ENCODE results near the gene FDXR. TPM values are rescaled to one million over a fixed set of nuclear protein-coding genes. Genes with fewer than 3 reads are reported as not detected.
A peak's percentile ranks its signal among the peaks of the same experiment; 100 is the strongest.

The FDXR gene
- total and polyA plus RNA-seq, 4 donors, result 3.9 to 10.1 (median 4.6) TPM

GRCh38 chr17:74860229-74860871, 12.4 kb downstream of the FDXR start:
- Histone ChIP-seq H3K4me3 (ENCODE audit: low read depth in 1 of 3, low read length in 3 of 3) (no peak overlapping the region), H3K9ac (ENCODE audit: low read depth in 1 of 2, low read length in 2 of 2) (no peak overlapping the region), H3K36me3 (ENCODE audit: control insufficient read depth in 4 of 4, insufficient read depth in 3 of 4, low read depth in 1 of 4, low read length in 3 of 4) (no peaks in the 10 kb centered on the region), H3K27me3 (ENCODE audit: control insufficient read depth in 4 of 4, insufficient read depth in 4 of 4, low read length in 3 of 4) (peaks cover 0 to 8% (median 3%) of the 10 kb centered on the region in 4 donors), H3K9me3 (ENCODE audit: control insufficient read depth in 4 of 4, low read length in 3 of 4) (no peaks in the 10 kb centered on the region), H3K4me1 (ENCODE audit: control insufficient read depth in 4 of 4, insufficient read depth in 4 of 4, low read length in 3 of 4) (peaks cover 8 to 25% (median 14%) of the 10 kb centered on the region in 4 donors), H3K27ac (ENCODE audit: low read depth in 1 of 2, low read length in 2 of 2) (no peak overlapping the region)
- no peak for DNase-seq (ENCODE audit: low spot score)
- 4% methylated on average over 44 of the region's 44 CpGs for WGBS
- no peak for TF ChIP-seq FOXA1 (IDR thresholded peaks at IDR 0.05)
- no peak for TF ChIP-seq FOXA2 (IDR thresholded peaks at IDR 0.05)
- no peak for TF ChIP-seq TAF1 (conservative IDR thresholded peaks at IDR 0.05)
- no peak for TF ChIP-seq GABPA (IDR thresholded peaks at IDR 0.05 in 1 of 2, conservative IDR thresholded peaks at IDR 0.05 in 1 of 2)

GRCh38 chr17:74859459-74860228, 13.2 kb downstream of the FDXR start, which contains the start of gene GRIN2C:
Gene GRIN2C (minus strand): TSS chr17:74859885. CDS start chr17:74855092, 4,793 bp downstream.
- DNase-seq (ENCODE audit: low spot score), result no peak
- no peak within 1 kb of the TSS for H3K9ac ChIP-seq (ENCODE audit: low read depth in 1 of 2, low read length in 2 of 2)
- H3K4me3 ChIP-seq (ENCODE audit: low read depth in 1 of 3, low read length in 3 of 3), result peak within 1 kb of the TSS in 1 of 3 donors; percentile 14
- peaks cover 0 to 11% (median 4%) of the 10 kb centered on the region in 4 donors for H3K27me3 ChIP-seq (ENCODE audit: control insufficient read depth in 4 of 4, insufficient read depth in 4 of 4, low read length in 3 of 4)
- no peaks in the 10 kb centered on the region for H3K36me3 ChIP-seq (ENCODE audit: control insufficient read depth in 4 of 4, insufficient read depth in 3 of 4, low read depth in 1 of 4, low read length in 3 of 4)
- H3K27ac ChIP-seq (ENCODE audit: low read depth in 1 of 2, low read length in 2 of 2), result no peak within 1 kb of the TSS
- H3K4me1 ChIP-seq (ENCODE audit: control insufficient read depth in 4 of 4, insufficient read depth in 4 of 4, low read length in 3 of 4), result peaks cover 8 to 25% (median 14%) of the 10 kb centered on the region in 4 donors
- 3% methylated on average over 72 of the region's 72 CpGs for WGBS
- TF ChIP-seq GABPA (IDR thresholded peaks at IDR 0.05 in 1 of 2, conservative IDR thresholded peaks at IDR 0.05 in 1 of 2) (no peak), RAD21 (IDR thresholded peaks at IDR 0.05) (no peak), ZBTB33 (IDR thresholded peaks at IDR 0.05) (no peak), FOXA1 (IDR thresholded peaks at IDR 0.05) (no peak), FOXA2 (IDR thresholded peaks at IDR 0.05) (no peak), NR2F2 (IDR thresholded peaks at IDR 0.05) (no peak), HNF4G (IDR thresholded peaks at IDR 0.05) (no peak), EGR1 (IDR thresholded peaks at IDR 0.05; ENCODE audit: low read depth in 2 of 2) (no peak), SP1 (IDR thresholded peaks at IDR 0.05) (no peak), HNF4A (conservative IDR thresholded peaks at IDR 0.05) (no peak), RXRA (IDR thresholded peaks at IDR 0.05) (no peak), YY1 (IDR thresholded peaks at IDR 0.05) (no peak), REST (IDR thresholded peaks at IDR 0.05) (no peak), MAX (IDR thresholded peaks at IDR 0.05) (no peak), TAF1 (conservative IDR thresholded peaks at IDR 0.05) (no peak)
- TF ChIP-seq, protein P1, sequence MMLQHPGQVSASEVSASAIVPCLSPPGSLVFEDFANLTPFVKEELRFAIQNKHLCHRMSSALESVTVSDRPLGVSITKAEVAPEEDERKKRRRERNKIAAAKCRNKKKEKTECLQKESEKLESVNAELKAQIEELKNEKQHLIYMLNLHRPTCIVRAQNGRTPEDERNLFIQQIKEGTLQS (IDR thresholded peaks at IDR 0.05), result no peak
- TF ChIP-seq, protein P2, sequence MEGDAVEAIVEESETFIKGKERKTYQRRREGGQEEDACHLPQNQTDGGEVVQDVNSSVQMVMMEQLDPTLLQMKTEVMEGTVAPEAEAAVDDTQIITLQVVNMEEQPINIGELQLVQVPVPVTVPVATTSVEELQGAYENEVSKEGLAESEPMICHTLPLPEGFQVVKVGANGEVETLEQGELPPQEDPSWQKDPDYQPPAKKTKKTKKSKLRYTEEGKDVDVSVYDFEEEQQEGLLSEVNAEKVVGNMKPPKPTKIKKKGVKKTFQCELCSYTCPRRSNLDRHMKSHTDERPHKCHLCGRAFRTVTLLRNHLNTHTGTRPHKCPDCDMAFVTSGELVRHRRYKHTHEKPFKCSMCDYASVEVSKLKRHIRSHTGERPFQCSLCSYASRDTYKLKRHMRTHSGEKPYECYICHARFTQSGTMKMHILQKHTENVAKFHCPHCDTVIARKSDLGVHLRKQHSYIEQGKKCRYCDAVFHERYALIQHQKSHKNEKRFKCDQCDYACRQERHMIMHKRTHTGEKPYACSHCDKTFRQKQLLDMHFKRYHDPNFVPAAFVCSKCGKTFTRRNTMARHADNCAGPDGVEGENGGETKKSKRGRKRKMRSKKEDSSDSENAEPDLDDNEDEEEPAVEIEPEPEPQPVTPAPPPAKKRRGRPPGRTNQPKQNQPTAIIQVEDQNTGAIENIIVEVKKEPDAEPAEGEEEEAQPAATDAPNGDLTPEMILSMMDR (IDR thresholded peaks at IDR 0.05; ENCODE audit: low read depth, low read length, missing input control), result no peak
- H3K9me3 ChIP-seq (ENCODE audit: control insufficient read depth in 4 of 4, low read length in 3 of 4), result no peaks in the 10 kb centered on the region

All from liver (tissue), 9 donors.